ENCODE measurements around the gene RSU1.

- TF ChIP-seq, protein P1, sequence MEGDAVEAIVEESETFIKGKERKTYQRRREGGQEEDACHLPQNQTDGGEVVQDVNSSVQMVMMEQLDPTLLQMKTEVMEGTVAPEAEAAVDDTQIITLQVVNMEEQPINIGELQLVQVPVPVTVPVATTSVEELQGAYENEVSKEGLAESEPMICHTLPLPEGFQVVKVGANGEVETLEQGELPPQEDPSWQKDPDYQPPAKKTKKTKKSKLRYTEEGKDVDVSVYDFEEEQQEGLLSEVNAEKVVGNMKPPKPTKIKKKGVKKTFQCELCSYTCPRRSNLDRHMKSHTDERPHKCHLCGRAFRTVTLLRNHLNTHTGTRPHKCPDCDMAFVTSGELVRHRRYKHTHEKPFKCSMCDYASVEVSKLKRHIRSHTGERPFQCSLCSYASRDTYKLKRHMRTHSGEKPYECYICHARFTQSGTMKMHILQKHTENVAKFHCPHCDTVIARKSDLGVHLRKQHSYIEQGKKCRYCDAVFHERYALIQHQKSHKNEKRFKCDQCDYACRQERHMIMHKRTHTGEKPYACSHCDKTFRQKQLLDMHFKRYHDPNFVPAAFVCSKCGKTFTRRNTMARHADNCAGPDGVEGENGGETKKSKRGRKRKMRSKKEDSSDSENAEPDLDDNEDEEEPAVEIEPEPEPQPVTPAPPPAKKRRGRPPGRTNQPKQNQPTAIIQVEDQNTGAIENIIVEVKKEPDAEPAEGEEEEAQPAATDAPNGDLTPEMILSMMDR (IDR thresholded peaks at IDR 0.05; ENCODE audit: low read length), result no peak
- no peak for TF ChIP-seq EZH2 (IDR thresholded peaks at IDR 0.05; ENCODE audit: borderline replicate concordance, low read length)
Measured at GRCh38 chr10:16663444-16663843, 153.8 kb downstream of the RSU1 start.

All from OCI-LY1 (cell line).